IPS DF 6.9 (cell line): Measurements from ENCODE around the gene FCGR3B.
"Not testable (repeated sequence)": the region's sequence is repeated elsewhere in the genome, so short reads cannot be mapped to it uniquely, and the experiment has no call there.

Source experiments
- DNase-seq: peaks from one replicate; pipeline ENCODE4 v3.0.0-alpha.2; 2013; ENCODE audit warnings: low read depth, low spot score
- H3K27ac ChIP-seq: one replicate; pipeline ENCODE4 v1.5.1; 2013; ENCODE audit warnings: low read length, control low read depth
- H3K27me3 ChIP-seq: 2 replicates; pipeline ENCODE4 v1.6.1; 2013; ENCODE audit warnings: mild to moderate bottlenecking, low read length; ENCODE audit not compliant: control insufficient read depth, insufficient read depth
- H3K36me3 ChIP-seq: 2 replicates; pipeline ENCODE4 v1.6.1; 2013; ENCODE audit warnings: low read length; ENCODE audit not compliant: control insufficient read depth, insufficient read depth
- H3K4me1 ChIP-seq: 2 replicates; pipeline ENCODE4 v1.6.1; 2013; ENCODE audit warnings: low read length; ENCODE audit not compliant: control insufficient read depth, insufficient read depth
- H3K4me3 ChIP-seq: 2 replicates; pipeline ENCODE4 v1.5.1; 2013; ENCODE audit warnings: mild to moderate bottlenecking, low read length
- H3K9me3 ChIP-seq: 2 replicates; pipeline ENCODE4 v1.6.1; 2013; ENCODE audit warnings: low read length, inconsistent platforms; ENCODE audit not compliant: control insufficient read depth, insufficient read depth
- WGBS: extraction: QIAGEN DNeasy Blood & Tissue Kit; methylation state at CpG from one replicate; pipeline ENCODE4 v1.1.7; 2013; ENCODE audit warnings: mixed read lengths, missing lambda C conversion rate; ENCODE audit not compliant: insufficient read length, insufficient coverage; 5-methylcytosine and 5-hydroxymethylcytosine counted together

The FCGR3B gene

GRCh38 chr1:161605024-161605423 lies 26.0 kb downstream of the FCGR3B start:
- H3K27me3 ChIP-seq, H3K9me3 ChIP-seq, H3K36me3 ChIP-seq, DNase-seq, H3K4me1 ChIP-seq, H3K27ac ChIP-seq, H3K4me3 ChIP-seq: not testable (repeated sequence)
- no CpG with 5 or more reads among the region's 12 CpGs for WGBS

GRCh38 chr1:161597077-161597476 lies 33.9 kb downstream of the FCGR3B start:
- H3K4me3 ChIP-seq, DNase-seq: not testable (repeated sequence)
- WGBS, result no CpG with 5 or more reads among the region's 3 CpGs

DNA sequence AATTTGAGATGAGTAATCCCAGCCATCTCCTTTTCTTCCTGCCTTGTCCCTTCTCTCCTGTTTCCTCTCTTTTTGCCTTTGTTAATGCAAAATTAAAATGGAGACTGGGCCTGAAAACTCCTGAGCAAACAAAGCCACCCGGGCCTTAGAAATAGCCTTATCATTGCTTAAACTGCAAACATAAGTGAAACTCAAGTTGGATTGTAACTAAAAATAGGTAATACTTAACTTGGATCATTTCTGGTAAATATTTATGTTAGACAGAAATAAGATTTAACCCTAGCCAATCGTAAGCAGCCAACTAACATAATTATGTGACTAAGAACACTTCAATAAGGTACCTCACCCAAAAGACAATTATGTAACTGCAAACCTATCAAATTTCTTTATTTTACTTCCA lies 35.4 kb downstream of the FCGR3B start:
- not testable (repeated sequence) for H3K4me3 ChIP-seq, DNase-seq, H3K27ac ChIP-seq, H3K4me1 ChIP-seq, H3K36me3 ChIP-seq, H3K27me3 ChIP-seq, H3K9me3 ChIP-seq
- no CpG with 5 or more reads among the region's 2 CpGs for WGBS

More at GRCh38 chr1:161597077-161597476, 33.9 kb downstream of the FCGR3B start:
- not testable (repeated sequence) for H3K36me3 ChIP-seq, H3K27ac ChIP-seq, H3K9me3 ChIP-seq, H3K4me1 ChIP-seq, H3K27me3 ChIP-seq

DNA sequence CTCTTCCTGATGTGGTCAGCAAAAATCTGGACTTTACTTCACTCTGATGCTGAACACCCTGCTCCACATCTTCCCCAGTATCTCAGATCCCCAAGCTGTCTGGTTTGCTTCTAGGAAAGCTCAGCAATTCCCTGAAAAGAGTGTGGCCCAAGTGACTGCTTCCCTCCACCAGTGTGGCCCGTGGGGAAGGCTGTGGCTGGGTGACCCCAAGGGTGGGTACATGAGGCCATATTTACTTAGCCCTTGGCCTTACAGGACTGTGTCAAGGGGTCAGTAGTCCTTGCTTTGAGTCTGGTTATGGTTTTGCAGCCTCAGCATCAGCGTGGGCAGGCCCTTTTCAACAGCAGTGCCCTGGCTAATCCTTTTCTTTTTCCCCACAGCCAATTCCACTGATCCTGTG lies 35.8 kb downstream of the FCGR3B start:
- no CpG with 5 or more reads among the region's 2 CpGs for WGBS

GRCh38 chr1:161594269-161594984 lies 36.5 kb downstream of the FCGR3B start:
- DNase-seq, H3K27ac ChIP-seq, H3K9me3 ChIP-seq, H3K4me1 ChIP-seq, H3K27me3 ChIP-seq, H3K36me3 ChIP-seq, H3K4me3 ChIP-seq: not testable (repeated sequence)
- WGBS, result no CpG with 5 or more reads among the region's 4 CpGs

More for the DNA sequence above, 35.8 kb downstream of the FCGR3B start:
- not testable (repeated sequence) for DNase-seq, H3K27ac ChIP-seq, H3K9me3 ChIP-seq, H3K4me1 ChIP-seq, H3K27me3 ChIP-seq, H3K36me3 ChIP-seq, H3K4me3 ChIP-seq

DNA sequence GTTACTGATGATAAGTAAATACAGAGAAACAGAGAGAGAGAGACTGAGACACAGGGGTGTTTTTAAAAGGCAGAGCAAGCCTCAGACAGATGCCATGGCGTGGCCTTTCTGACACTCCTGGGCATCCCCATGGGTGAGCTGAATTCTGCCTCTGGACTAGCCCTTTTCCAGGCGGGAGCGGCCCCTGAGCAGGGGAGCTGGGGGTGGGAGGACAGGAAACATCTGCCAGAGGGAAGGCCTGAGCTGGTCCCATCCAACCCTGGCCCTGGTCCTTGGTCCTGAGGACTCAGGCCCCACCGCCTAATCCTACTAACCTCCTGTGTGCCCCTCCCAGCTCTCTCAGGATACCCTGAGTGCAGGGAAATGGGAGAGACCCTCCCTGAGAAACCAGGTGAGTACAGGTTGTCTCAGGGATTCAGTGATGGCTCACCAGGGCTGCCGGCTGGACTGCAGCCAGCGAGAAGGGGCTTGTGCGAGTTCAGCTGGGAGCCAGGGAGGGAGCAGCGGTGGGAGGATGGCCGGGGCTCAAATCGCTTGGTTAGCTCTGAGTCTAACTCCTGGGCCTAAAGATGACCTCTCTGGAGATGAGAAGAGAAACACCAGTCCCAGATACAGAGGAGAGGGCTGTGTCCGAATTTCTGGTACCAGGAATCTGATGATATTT lies 37.8 kb downstream of the FCGR3B start:
- DNase-seq, H3K36me3 ChIP-seq, H3K27ac ChIP-seq, H3K4me3 ChIP-seq, H3K27me3 ChIP-seq, H3K4me1 ChIP-seq, H3K9me3 ChIP-seq: not testable (repeated sequence)
- no CpG with 5 or more reads among the region's 11 CpGs for WGBS

- not testable (repeated sequence) for H3K27me3 ChIP-seq, H3K4me1 ChIP-seq, DNase-seq, H3K36me3 ChIP-seq, H3K4me3 ChIP-seq, H3K27ac ChIP-seq, H3K9me3 ChIP-seq
- WGBS, result no CpG with 5 or more reads among the region's 3 CpGs
Measured at GRCh38 chr1:161592586-161592985, 38.4 kb downstream of the FCGR3B start.

DNA sequence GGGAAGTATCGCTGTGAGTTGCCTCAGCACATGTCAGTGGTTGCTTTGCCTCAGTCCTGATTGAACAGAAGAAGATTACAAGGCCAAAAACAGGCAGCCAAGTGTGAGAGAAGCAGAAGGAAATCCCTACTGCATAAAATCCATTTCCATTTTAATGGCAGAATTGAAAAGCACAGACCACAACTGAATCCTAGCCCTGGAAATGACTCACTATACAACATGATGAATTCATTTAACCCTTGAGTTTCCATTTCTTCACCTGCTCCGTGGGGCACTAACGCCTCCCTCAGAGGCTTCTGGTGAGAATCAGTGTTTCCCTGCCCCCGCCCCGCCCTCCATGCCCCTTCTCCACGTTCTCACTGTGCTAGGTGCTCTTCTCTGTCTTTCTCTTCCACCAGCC lies 41.1 kb downstream of the FCGR3B start:
- H3K9me3 ChIP-seq, H3K4me1 ChIP-seq, H3K27me3 ChIP-seq, H3K27ac ChIP-seq, DNase-seq, H3K36me3 ChIP-seq, H3K4me3 ChIP-seq: not testable (repeated sequence)
- WGBS, result no CpG with 5 or more reads among the region's 6 CpGs

- not testable (repeated sequence) for DNase-seq, H3K36me3 ChIP-seq, H3K27me3 ChIP-seq, H3K27ac ChIP-seq, H3K4me1 ChIP-seq, H3K4me3 ChIP-seq, H3K9me3 ChIP-seq
- no CpG with 5 or more reads among the region's 8 CpGs for WGBS
Measured at GRCh38 chr1:161589365-161589764, 41.6 kb downstream of the FCGR3B start.

GRCh38 chr1:161588596-161588995 lies 42.4 kb downstream of the FCGR3B start:
- H3K9me3 ChIP-seq, H3K27me3 ChIP-seq, H3K36me3 ChIP-seq, H3K27ac ChIP-seq, DNase-seq, H3K4me3 ChIP-seq, H3K4me1 ChIP-seq: not testable (repeated sequence)
- WGBS, result no CpG with 5 or more reads among the region's 6 CpGs

- H3K9me3 ChIP-seq, DNase-seq, H3K4me3 ChIP-seq, H3K27me3 ChIP-seq, H3K36me3 ChIP-seq, H3K27ac ChIP-seq, H3K4me1 ChIP-seq: not testable (repeated sequence)
- WGBS, result no CpG with 5 or more reads among the region's 4 CpGs
Measured at GRCh38 chr1:161582882-161583281, 48.1 kb downstream of the FCGR3B start.
